PC-3 (cell line): ENCODE measurements around the gene C3. TPM values are rescaled to one million over a fixed set of nuclear protein-coding genes. Genes with fewer than 3 reads are reported as not detected.

ENCODE experiments used
- ATAC-seq: fragments of 200-7000 bp; cut with Tn5 transposase; 2 replicates; pipeline ENCODE4 v1.9.1; 2020; ENCODE audit warnings: mild to moderate bottlenecking, moderate library complexity
- BruUV-seq: library from RNA; stranded (reverse); fragments of 400-500 nt; replicated peaks from 2 replicates; lab custom pipeline; 2021; lab: Mats Ljungman, UMichigan
- CTCF ChIA-PET: fragments of 300-600 bp; sonication (Branson Sonifier 250); formaldehyde crosslinking; loops from one replicate; lab custom pipeline; 2022; ENCODE audit warnings: antibody characterized with exemption; lab: Charles Lee
- POLR2A ChIA-PET: fragments of 300-600 bp; sonication (Branson Sonifier 250); formaldehyde crosslinking; loops from one replicate; lab custom pipeline; 2022; ENCODE audit warnings: antibody characterized with exemption; ENCODE audit not compliant: unreplicated experiment; lab: Charles Lee
- DNase-seq: peaks from one replicate; pipeline ENCODE4 v3.0.0-alpha.2; 2015
- H2AFZ ChIP-seq: fragments of 300-600 bp; sonication (generic); 2 replicates; pipeline ENCODE4 v1.6.0; 2016; ENCODE audit warnings: antibody characterized with exemption, low read length
- H3F3A ChIP-seq: fragments of 300-600 bp; sonication (generic); one replicate; pipeline ENCODE4 v1.6.0; 2017; ENCODE audit warnings: antibody characterized with exemption, low read length, control low read depth, mild to moderate bottlenecking; ENCODE audit not compliant: unreplicated experiment
- H3K27ac ChIP-seq: fragments of 300-600 bp; sonication (generic); 2 replicates; pipeline ENCODE4 v1.5.1; 2016; ENCODE audit warnings: mild to moderate bottlenecking, low read length
- H3K27me3 ChIP-seq: fragments of 300-600 bp; sonication (generic); 2 replicates; pipeline ENCODE4 v1.6.1; 2016; ENCODE audit warnings: low read length, mixed read lengths
- H3K36me3 ChIP-seq: fragments of 300-600 bp; sonication (generic); 2 replicates; pipeline ENCODE4 v1.6.1; 2016; ENCODE audit warnings: low read depth, mixed run types, low read length, mixed read lengths
- H3K4me1 ChIP-seq: fragments of 300-600 bp; sonication (generic); 2 replicates; pipeline ENCODE4 v1.5.1; 2016; ENCODE audit warnings: low read length; ENCODE audit not compliant: insufficient read depth
- H3K4me2 ChIP-seq: fragments of 300-600 bp; sonication (generic); 2 replicates; pipeline ENCODE4 v1.6.0; 2016; ENCODE audit warnings: low read length
- H3K4me3 ChIP-seq: fragments of 300-600 bp; sonication (generic); 2 replicates; pipeline ENCODE4 v1.5.1; 2016; ENCODE audit warnings: mild to moderate bottlenecking, low read length, mixed read lengths
- H3K79me2 ChIP-seq: fragments of 300-600 bp; sonication (generic); 2 replicates; pipeline ENCODE4 v1.6.1; 2017; ENCODE audit warnings: low read length, mixed read lengths
- H3K9ac ChIP-seq: fragments of 300-600 bp; sonication (generic); 2 replicates; pipeline ENCODE4 v1.6.0; 2016; ENCODE audit warnings: mild to moderate bottlenecking, low read length
- H3K9me2 ChIP-seq: fragments of 300-600 bp; sonication (generic); replicated peaks from 2 replicates; pipeline ENCODE4 v1.6.1; 2016; ENCODE audit warnings: mixed run types, low read length, mixed read lengths
- H3K9me3 ChIP-seq: fragments of 300-600 bp; sonication (generic); 2 replicates; pipeline ENCODE4 v1.6.1; 2016; ENCODE audit warnings: low read length, mixed read lengths
- H4K20me1 ChIP-seq: fragments of 300-600 bp; sonication (generic); 2 replicates; pipeline ENCODE4 v1.6.1; 2016; ENCODE audit warnings: low read length, mixed read lengths
- EZH2 ChIP-seq: fragments of 300-600 bp; sonication (generic); IDR thresholded peaks from one replicate; pipeline ENCODE4 v1.6.1; 2017; ENCODE audit warnings: antibody characterized with exemption, mild to moderate bottlenecking, low read length; ENCODE audit not compliant: unreplicated experiment
- EZH2phosphoT487 ChIP-seq: fragments of 300-600 bp; sonication (generic); IDR thresholded peaks from 2 replicates; pipeline ENCODE4 v1.6.1; 2018; ENCODE audit warnings: mild to moderate bottlenecking, antibody characterized with exemption, low read length, borderline replicate concordance
- intact Hi-C: fragments of 100-400 bp; cut with micrococcal nuclease; formaldehyde crosslinking; loops from 2 replicates; pipeline ENCODE4 v1.9.0; 2023
- total RNA-seq: library from RNA; depleted of rRNA; stranded (reverse); fragments of >200 nt; gene quantifications from 2 replicates; pipeline ENCODE4 v1.2.3, GENCODE V29; 2014
- TF ChIP-seq, protein P1 (sequence below): fragments of 300-600 bp; sonication (generic); conservative IDR thresholded peaks from 2 replicates; pipeline ENCODE4 v1.5.1; 2017; ENCODE audit warnings: antibody characterized with exemption, low read depth, mild to moderate bottlenecking, low read length

Gene C3
- total RNA-seq, 1 experiment from 2014 or later: 13.3 TPM

DNA sequence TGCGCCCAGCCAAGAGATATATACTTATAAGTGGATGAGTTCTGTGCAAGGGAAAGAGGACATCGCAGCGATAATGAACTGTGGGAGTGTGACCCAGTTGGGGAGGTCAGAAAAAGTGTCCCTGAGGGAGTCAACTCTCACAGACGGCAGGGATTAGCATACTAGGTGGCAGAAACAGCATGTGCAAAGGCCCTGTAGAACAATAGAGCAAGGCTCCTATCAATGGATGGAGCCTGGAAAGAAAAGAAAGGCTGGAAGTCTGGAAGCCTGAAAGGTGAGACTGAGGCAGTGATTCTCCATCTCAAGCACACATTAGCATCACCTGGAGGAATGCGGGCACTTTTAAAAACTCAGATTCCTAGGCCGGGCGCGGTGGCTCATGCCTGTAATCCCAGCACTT, 29.1 kb downstream of the C3 start:
- H3K9ac ChIP-seq: no peak overlapping the region
- no peaks in the 10 kb centered on the region for H3F3A ChIP-seq
- POLR2A ChIA-PET: no interaction called here
- H3K27ac ChIP-seq: no peak overlapping the region
- no peak for ATAC-seq
- CTCF ChIA-PET: no interaction called here
- H3K79me2 ChIP-seq: no peaks in the 10 kb centered on the region
- intact Hi-C loops: no loop called here
- no peak for DNase-seq
- no peaks in the 10 kb centered on the region for H4K20me1 ChIP-seq
- H3K4me2 ChIP-seq: no peak overlapping the region
- H3K27me3 ChIP-seq: no peaks in the 10 kb centered on the region
- no peak for TF ChIP-seq EZH2phosphoT487
- TF ChIP-seq, protein P1, sequence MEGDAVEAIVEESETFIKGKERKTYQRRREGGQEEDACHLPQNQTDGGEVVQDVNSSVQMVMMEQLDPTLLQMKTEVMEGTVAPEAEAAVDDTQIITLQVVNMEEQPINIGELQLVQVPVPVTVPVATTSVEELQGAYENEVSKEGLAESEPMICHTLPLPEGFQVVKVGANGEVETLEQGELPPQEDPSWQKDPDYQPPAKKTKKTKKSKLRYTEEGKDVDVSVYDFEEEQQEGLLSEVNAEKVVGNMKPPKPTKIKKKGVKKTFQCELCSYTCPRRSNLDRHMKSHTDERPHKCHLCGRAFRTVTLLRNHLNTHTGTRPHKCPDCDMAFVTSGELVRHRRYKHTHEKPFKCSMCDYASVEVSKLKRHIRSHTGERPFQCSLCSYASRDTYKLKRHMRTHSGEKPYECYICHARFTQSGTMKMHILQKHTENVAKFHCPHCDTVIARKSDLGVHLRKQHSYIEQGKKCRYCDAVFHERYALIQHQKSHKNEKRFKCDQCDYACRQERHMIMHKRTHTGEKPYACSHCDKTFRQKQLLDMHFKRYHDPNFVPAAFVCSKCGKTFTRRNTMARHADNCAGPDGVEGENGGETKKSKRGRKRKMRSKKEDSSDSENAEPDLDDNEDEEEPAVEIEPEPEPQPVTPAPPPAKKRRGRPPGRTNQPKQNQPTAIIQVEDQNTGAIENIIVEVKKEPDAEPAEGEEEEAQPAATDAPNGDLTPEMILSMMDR: no peak
- TF ChIP-seq EZH2: no peak
- H3K4me3 ChIP-seq: no peak overlapping the region
- no peaks in the 10 kb centered on the region for H3K4me1 ChIP-seq
- no TSS peak for BruUV-seq
- H3K9me2 ChIP-seq: no peaks in the 10 kb centered on the region
- H3K36me3 ChIP-seq: no peaks in the 10 kb centered on the region
- H3K9me3 ChIP-seq: no peaks in the 10 kb centered on the region
- no peak overlapping the region for H2AFZ ChIP-seq

DNA sequence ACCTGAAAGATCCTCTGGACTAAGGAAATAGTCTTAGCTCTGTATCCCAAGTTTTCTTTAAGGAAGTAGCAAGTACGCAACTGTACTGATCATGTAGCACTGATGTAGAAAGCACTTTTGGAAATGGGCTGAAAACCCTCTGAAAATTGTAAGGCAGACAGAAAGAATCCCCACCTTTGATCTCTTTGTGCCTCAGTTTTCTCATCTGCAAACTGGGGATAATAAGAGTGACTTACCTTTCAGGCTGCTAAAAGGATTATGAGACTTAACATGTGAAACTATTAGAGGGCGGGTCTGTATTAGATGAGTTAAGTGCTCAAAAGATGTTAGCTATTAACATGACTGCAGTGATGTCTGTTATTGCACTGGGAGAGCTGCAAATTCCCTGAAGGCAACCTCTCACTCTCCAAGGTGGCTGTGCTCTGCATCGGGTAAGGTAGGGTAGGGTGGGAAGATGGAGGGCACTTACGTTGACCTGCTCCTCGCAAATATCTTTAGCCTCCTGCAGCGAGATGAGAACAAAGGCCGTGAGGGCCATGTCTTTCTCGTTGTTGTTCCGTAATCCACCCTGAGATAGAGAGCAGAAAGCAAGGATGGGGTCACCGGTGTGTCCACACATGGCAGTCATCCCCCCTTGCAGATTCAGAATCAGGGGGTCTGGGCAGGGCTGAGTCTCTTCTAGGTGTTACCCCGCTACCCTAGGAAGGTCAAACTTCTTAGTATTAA, 30.1 kb downstream of the C3 start:
- no peaks in the 10 kb centered on the region for H3K4me1 ChIP-seq
- no peak overlapping the region for H3K27ac ChIP-seq
- no peak overlapping the region for H3K4me2 ChIP-seq
- intact Hi-C loops: no loop called here
- no peaks in the 10 kb centered on the region for H3K79me2 ChIP-seq
- H3K27me3 ChIP-seq: no peaks in the 10 kb centered on the region
- ChIA-PET CTCF (no interaction called here), POLR2A (no interaction called here)
- H4K20me1 ChIP-seq: no peaks in the 10 kb centered on the region
- H3K9ac ChIP-seq: no peak overlapping the region
- H2AFZ ChIP-seq: no peak overlapping the region
- H3K36me3 ChIP-seq: no peaks in the 10 kb centered on the region
- TF ChIP-seq EZH2 (no peak), EZH2phosphoT487 (no peak)
- TF ChIP-seq, protein P1: no peak
- BruUV-seq: no TSS peak
- no peaks in the 10 kb centered on the region for H3K9me3 ChIP-seq
- ATAC-seq: no peak
- no peaks in the 10 kb centered on the region for H3K9me2 ChIP-seq
- H3K4me3 ChIP-seq: no peak overlapping the region
- no peak for DNase-seq
- no peaks in the 10 kb centered on the region for H3F3A ChIP-seq

DNA sequence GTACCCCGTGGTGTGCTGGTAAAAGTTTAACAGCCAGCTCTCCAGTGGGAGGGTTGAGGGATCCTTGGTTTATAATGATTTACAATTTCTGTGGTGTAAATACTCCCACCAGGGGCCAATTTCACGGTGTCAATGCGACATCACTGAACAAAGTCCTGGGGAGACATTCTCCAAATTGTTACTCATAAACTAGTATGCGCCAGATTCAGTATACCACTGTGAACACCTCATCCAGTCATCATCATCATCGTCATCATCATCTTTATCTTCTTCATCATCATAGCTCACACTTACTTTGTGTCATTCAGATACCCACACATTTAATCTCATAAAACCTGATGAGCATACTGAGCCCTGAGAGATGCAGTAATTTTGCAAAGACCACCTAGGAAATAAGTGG, 33.3 kb downstream of the C3 start:
- no peaks in the 10 kb centered on the region for H3K27me3 ChIP-seq
- no peak overlapping the region for H2AFZ ChIP-seq
- H3K79me2 ChIP-seq: no peaks in the 10 kb centered on the region
- intact Hi-C loops: no loop called here
- H3K9me3 ChIP-seq: no peaks in the 10 kb centered on the region
- H3K9me2 ChIP-seq: no peaks in the 10 kb centered on the region
- H3K36me3 ChIP-seq: no peaks in the 10 kb centered on the region
- H3F3A ChIP-seq: no peaks in the 10 kb centered on the region
- H3K9ac ChIP-seq: no peak overlapping the region
- POLR2A ChIA-PET: no interaction called here
- no peak overlapping the region for H3K4me2 ChIP-seq
- ATAC-seq (no peak), DNase-seq (no peak)
- H4K20me1 ChIP-seq: no peaks in the 10 kb centered on the region
- CTCF ChIA-PET: no interaction called here
- no TSS peak for BruUV-seq
- no peak overlapping the region for H3K27ac ChIP-seq
- TF ChIP-seq EZH2phosphoT487 (no peak), EZH2 (no peak)
- TF ChIP-seq, protein P1: no peak
- H3K4me3 ChIP-seq: no peak overlapping the region
- H3K4me1 ChIP-seq: no peaks in the 10 kb centered on the region
